ENCODE data around the gene STK32A.

GRCh38 chr5:147204576-147204975 is 30.2 kb upstream of the STK32A start:
- no peak for TF ChIP-seq CTCF (IDR thresholded peaks at IDR 0.05)
- no peak for TF ChIP-seq POLR2A (IDR thresholded peaks at IDR 0.05)

Data from thyroid gland (tissue), 4 donors.